ENCODE measurements around the gene USP22. TPM values are rescaled to one million over a fixed set of nuclear protein-coding genes. Genes with fewer than 3 reads are reported as not detected.

USP22 gene
- total and polyA plus RNA-seq, 2 of the 13 experiments (the other 11 are each of a cell fraction or from before 2014, with no cell fraction given), result 98.0 to 130 TPM

- TF ChIP-seq ZNF318 (CRISPR knock-in tag; IDR thresholded peaks at IDR 0.05), result no peak
These were observed 48.7 kb downstream of the USP22 start (continued) for GRCh38 chr17:20993863-20994778.
